Chondrocyte (in vitro differentiated cells): ENCODE measurements around the gene UBE3B. TPM values are rescaled to one million over a fixed set of nuclear protein-coding genes. Genes with fewer than 3 reads are reported as not detected.

Experiments
- DNase-seq: peaks from one replicate; pipeline ENCODE4 v3.0.0; 2021; ENCODE audit warnings: mixed read lengths, low spot score
- H3K27ac Mint-ChIP-seq: one replicate; pipeline ENCODE4 v1.8.0; 2021; ENCODE audit warnings: mild to moderate bottlenecking, moderate library complexity, mixed read lengths; ENCODE audit not compliant: unreplicated experiment
- H3K27me3 Mint-ChIP-seq: 2 replicates; pipeline ENCODE4 v1.8.0; 2021; ENCODE audit warnings: low read depth, mixed read lengths
- H3K36me3 Mint-ChIP-seq: 2 replicates; pipeline ENCODE4 v1.8.0; 2021; ENCODE audit warnings: low read depth, mixed read lengths
- H3K4me1 Mint-ChIP-seq: 2 replicates; pipeline ENCODE4 v1.8.0; 2021; ENCODE audit warnings: low read depth, mild to moderate bottlenecking, mixed read lengths
- H3K4me3 Mint-ChIP-seq: one replicate; pipeline ENCODE4 v1.8.0; 2021; ENCODE audit warnings: mild to moderate bottlenecking, moderate library complexity, mixed read lengths; ENCODE audit not compliant: unreplicated experiment
- H3K9me3 Mint-ChIP-seq: 2 replicates; pipeline ENCODE4 v1.8.0; 2021; ENCODE audit warnings: low read depth, mixed read lengths
- CTCF ChIP-seq: fragments of 200-600 bp; sonication (generic); IDR thresholded peaks from 2 replicates; pipeline ENCODE4 v1.5.0; 2021; ENCODE audit warnings: antibody characterized with exemption, mild to moderate bottlenecking, moderate library complexity
- total RNA-seq: library from RNA; stranded (reverse); gene quantifications from 3 replicates; pipeline ENCODE4 v1.2.1, GENCODE V29; 2021

The UBE3B gene
- total RNA-seq, 1 donor from 2014 or later, result 32.9 TPM

- TF ChIP-seq CTCF, result no peak
- Mint-ChIP-seq H3K4me1 (no peaks in the 10 kb centered on the region), H3K4me3 (no peak overlapping the region), H3K9me3 (no peaks in the 10 kb centered on the region), H3K27me3 (no peaks in the 10 kb centered on the region), H3K27ac (no peak overlapping the region), H3K36me3 (peaks cover 50% of the 10 kb centered on the region)
- DNase-seq, result no peak
Measured at GRCh38 chr12:109513051-109513450, 35.6 kb downstream of the UBE3B start.

- peaks cover 7% of the 10 kb centered on the region for H3K4me1 Mint-ChIP-seq
- no peak for TF ChIP-seq CTCF
- no peak for DNase-seq
- H3K4me3 Mint-ChIP-seq, result no peak overlapping the region
- H3K27me3 Mint-ChIP-seq, result no peaks in the 10 kb centered on the region
- H3K36me3 Mint-ChIP-seq, result peaks cover 45% of the 10 kb centered on the region
- no peak overlapping the region for H3K27ac Mint-ChIP-seq
- no peaks in the 10 kb centered on the region for H3K9me3 Mint-ChIP-seq
Measured at GRCh38 chr12:109513977-109514376, 36.5 kb downstream of the UBE3B start.

- TF ChIP-seq CTCF, result no peak
- Mint-ChIP-seq H3K4me1 (peaks cover 15% of the 10 kb centered on the region), H3K4me3 (no peak overlapping the region), H3K27me3 (no peaks in the 10 kb centered on the region), H3K27ac (no peak overlapping the region), H3K36me3 (peaks cover 32% of the 10 kb centered on the region), H3K9me3 (no peaks in the 10 kb centered on the region)
- no peak for DNase-seq
Measured at GRCh38 chr12:109517619-109518018, 40.2 kb downstream of the UBE3B start.

- H3K27ac Mint-ChIP-seq, result peak overlapping the region; percentile 84
- H3K36me3 Mint-ChIP-seq, result peaks cover 30% of the 10 kb centered on the region
- H3K4me1 Mint-ChIP-seq, result peaks cover 15% of the 10 kb centered on the region
- no peak for DNase-seq
- H3K4me3 Mint-ChIP-seq, result no peak overlapping the region
- TF ChIP-seq CTCF, result peak; percentile 92
- H3K27me3 Mint-ChIP-seq, result no peaks in the 10 kb centered on the region
- H3K9me3 Mint-ChIP-seq, result no peaks in the 10 kb centered on the region
Measured at GRCh38 chr12:109518820-109519665, 41.6 kb downstream of the UBE3B start.

GRCh38 chr12:109519787-109520186 is 42.4 kb downstream of the UBE3B start:
- no peak overlapping the region for H3K27ac Mint-ChIP-seq
- no peak for TF ChIP-seq CTCF
- peaks cover 15% of the 10 kb centered on the region for H3K4me1 Mint-ChIP-seq
- DNase-seq, result no peak
- peaks cover 26% of the 10 kb centered on the region for H3K36me3 Mint-ChIP-seq
- no peaks in the 10 kb centered on the region for H3K9me3 Mint-ChIP-seq
- H3K27me3 Mint-ChIP-seq, result no peaks in the 10 kb centered on the region
- no peak overlapping the region for H3K4me3 Mint-ChIP-seq
